NT2/D1 (cell line): ENCODE measurements around the gene CPEB1.

Source experiments
- SUZ12 ChIP-seq: IDR thresholded peaks from 2 replicates; pipeline ENCODE4 v1.6.1; 2011; ENCODE audit not compliant: insufficient read length, insufficient read depth; ENCODE audit errors: extremely low read depth
- YY1 ChIP-seq: IDR thresholded peaks from 2 replicates; pipeline ENCODE4 v1.6.1; 2011; ENCODE audit not compliant: insufficient read length, insufficient read depth
- ZNF274 ChIP-seq: IDR thresholded peaks from 2 replicates; pipeline ENCODE4 v1.6.1; 2011; ENCODE audit warnings: mild to moderate bottlenecking, low read depth, low read length

- TF ChIP-seq YY1 (no peak), ZNF274 (no peak), SUZ12 (no peak)
Measured at GRCh38 chr15:82553846-82554245, 93.3 kb downstream of the CPEB1 start.
